CD14-positive monocyte (primary cell): ENCODE results near the gene CABP4. TPM values are rescaled to one million over a fixed set of nuclear protein-coding genes. Genes with fewer than 3 reads are reported as not detected.

ENCODE experiments used
- DNase-seq, 3 donors: peaks; one replicate each; pipeline ENCODE4 v3.0.0-alpha.2; 2011 to 2022
- H2AFZ ChIP-seq: 2 replicates; pipeline ENCODE4 v1.6.0; 2012; ENCODE audit warnings: mild to moderate bottlenecking, low read depth, low read length, inconsistent platforms; ENCODE audit not compliant: insufficient read depth, poor library complexity, severe bottlenecking
- H3K27ac ChIP-seq, 2 donors: 1 replicate in 1 of 2; 2 replicates in 1 of 2; pipeline ENCODE4 v1.5.1; 2012 to 2013; ENCODE audit warnings: low read length in 2 of 2, control low read depth in 1 of 2, inconsistent platforms in 1 of 2, low read depth in 1 of 2, mild to moderate bottlenecking in 1 of 2
- H3K27me3 ChIP-seq, 2 donors: one replicate each; pipeline versions ENCODE4 v1.6.0 to v1.6.1; 2011 to 2013; ENCODE audit warnings: low read length in 2 of 2; ENCODE audit not compliant: control insufficient read depth in 2 of 2, insufficient read depth in 2 of 2
- H3K36me3 ChIP-seq, 2 donors: replicated peaks in 1 of 2; 1 replicate in 1 of 2; 2 replicates in 1 of 2; pipeline versions ENCODE4 v1.5.1 to v1.6.1; 2012 to 2013; ENCODE audit warnings: low read length in 2 of 2, control low read depth in 1 of 2, inconsistent platforms in 1 of 2, mild to moderate bottlenecking in 1 of 2; ENCODE audit not compliant: insufficient read depth in 2 of 2, control insufficient read depth in 1 of 2
- H3K4me1 ChIP-seq, 2 donors: 1 replicate in 1 of 2; 2 replicates in 1 of 2; pipeline versions ENCODE4 v1.5.1 to v1.6.1; 2012 to 2013; ENCODE audit warnings: low read length in 2 of 2, control low read depth in 1 of 2, inconsistent platforms in 1 of 2, mild to moderate bottlenecking in 1 of 2, moderate library complexity in 1 of 2; ENCODE audit not compliant: insufficient read depth in 2 of 2, control insufficient read depth in 1 of 2
- H3K4me2 ChIP-seq: replicated peaks from 2 replicates; pipeline ENCODE3; 2012; ENCODE audit warnings: low read length, moderate library complexity, mild to moderate bottlenecking; ENCODE audit not compliant: poor library complexity, severe bottlenecking; ENCODE audit errors: extremely low read depth
- H3K4me3 ChIP-seq, 3 experiments: fragments of 200-600 bp in 1 of 3; sonication (generic) in 1 of 3; replicated peaks in 1 of 3; 1 replicate in 2 of 3; 2 replicates in 1 of 3; pipeline ENCODE4 v1.5.1; 2011 to 2013; ENCODE audit warnings: low read length in 3 of 3, mild to moderate bottlenecking in 3 of 3, control low read depth in 2 of 3, low read depth in 2 of 3, inconsistent platforms in 1 of 3, moderate library complexity in 1 of 3
- H3K79me2 ChIP-seq: 2 replicates; pipeline ENCODE4 v1.6.0; 2012; ENCODE audit warnings: mild to moderate bottlenecking, control low read depth, inconsistent platforms, low read length, moderate library complexity; ENCODE audit not compliant: insufficient read depth
- H3K9ac ChIP-seq: 2 replicates; pipeline ENCODE4 v1.6.0; 2017; ENCODE audit warnings: low read length, mild to moderate bottlenecking; ENCODE audit not compliant: insufficient read depth, poor library complexity, severe bottlenecking
- H3K9me3 ChIP-seq, 2 donors: replicated peaks in 1 of 2; 1 replicate in 1 of 2; 2 replicates in 1 of 2; pipeline versions ENCODE4 v1.5.1 to v1.6.1; 2012 to 2013; ENCODE audit warnings: low read length in 2 of 2, control low read depth in 1 of 2; ENCODE audit not compliant: control insufficient read depth in 1 of 2, insufficient read depth in 1 of 2
- H4K20me1 ChIP-seq: 2 replicates; pipeline ENCODE4 v1.6.0; 2012; ENCODE audit warnings: mild to moderate bottlenecking, low read length, control low read depth, moderate library complexity; ENCODE audit not compliant: insufficient read depth
- H3K27ac Mint-ChIP-seq, 7 donors: one replicate each; pipeline ENCODE4 v1.8.0; 2020; ENCODE audit warnings: mild to moderate bottlenecking in 7 of 7, mixed read lengths in 7 of 7, moderate library complexity in 6 of 7, inconsistent platforms in 2 of 7
- H3K27me3 Mint-ChIP-seq, 3 donors: one replicate each; pipeline ENCODE4 v1.8.0; 2021 to 2022; ENCODE audit warnings: low read depth in 3 of 3, mild to moderate bottlenecking in 3 of 3, mixed read lengths in 3 of 3, moderate library complexity in 3 of 3, inconsistent platforms in 1 of 3
- H3K36me3 Mint-ChIP-seq, 2 donors: one replicate each; pipeline ENCODE4 v1.8.0; 2020; ENCODE audit warnings: mixed read lengths in 2 of 2, inconsistent platforms in 1 of 2, mild to moderate bottlenecking in 1 of 2
- H3K4me1 Mint-ChIP-seq: one replicate; pipeline ENCODE4 v1.8.0; 2020; ENCODE audit warnings: mild to moderate bottlenecking, mixed read lengths
- H3K4me3 Mint-ChIP-seq, 2 donors: one replicate each; pipeline ENCODE4 v1.8.0; 2020; ENCODE audit warnings: mild to moderate bottlenecking in 2 of 2, mixed read lengths in 2 of 2, moderate library complexity in 1 of 2
- H3K9me3 Mint-ChIP-seq, 7 donors: one replicate each; pipeline ENCODE4 v1.8.0; 2020 to 2022; ENCODE audit warnings: mixed read lengths in 7 of 7, mild to moderate bottlenecking in 6 of 7, moderate library complexity in 6 of 7, inconsistent platforms in 2 of 7
- WGBS: methylation state at CpG from one replicate; pipeline ENCODE4 v1.1.5; 2013; ENCODE audit warnings: missing lambda C conversion rate; ENCODE audit not compliant: insufficient coverage; 5-methylcytosine and 5-hydroxymethylcytosine counted together
- intact Hi-C, 2 donors: fragments of 100-400 bp; cut with micrococcal nuclease; formaldehyde crosslinking; loops; one replicate each; pipeline versions ENCODE4 v1.15.0 to v1.15.1; 2023
- polyA plus RNA-seq, 3 donors: library from polyadenylated mRNA; depleted of rRNA in 1 of 3; unstranded in 2 of 3; stranded (reverse) in 1 of 3; fragments of 300-500 nt in 2 of 3; fragments of >200 nt in 1 of 3; fragmentation: Illumina TruSeq in 2 of 3; gene quantifications; 1 replicate in 2 of 3; 2 replicates in 1 of 3; pipeline ENCODE4 v1.2.3, GENCODE V29; 2012 to 2021
- TF ChIP-seq, protein P1 (sequence below): fragments of 200-600 bp; IDR thresholded peaks from one replicate; pipeline ENCODE4 v1.8.0; 2022; ENCODE audit warnings: antibody characterized with exemption, mild to moderate bottlenecking

Gene CABP4
- polyA plus RNA-seq, 3 donors = 0.28 to 1.7 TPM; not detected in 1

DNA sequence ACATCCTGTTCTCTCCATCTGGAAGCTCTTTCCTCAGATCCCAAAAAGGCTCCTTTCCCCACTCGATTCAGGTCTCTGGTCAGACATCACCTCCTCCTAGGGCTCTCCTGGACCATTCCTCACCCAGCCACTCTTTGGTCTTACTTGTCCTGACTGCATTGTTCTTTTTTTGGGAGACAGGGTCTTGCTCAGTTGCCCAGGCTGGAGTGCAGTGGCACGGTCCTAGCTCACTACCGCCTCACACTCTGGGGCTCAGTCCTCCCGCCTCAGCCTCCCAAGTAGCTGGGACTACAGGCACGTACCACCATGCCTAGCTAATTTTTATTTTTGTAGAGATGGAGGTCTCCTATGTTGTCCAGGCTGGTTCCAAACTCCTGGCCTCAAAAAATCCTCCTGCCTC, 9.6 kb upstream of the CABP4 start:
- Mint-ChIP-seq H3K36me3 (peaks cover 18 to 21% of the 10 kb centered on the region in 2 donors), H3K27me3 (peaks cover 3 to 4% (median 3%) of the 10 kb centered on the region in 3 donors), H3K4me1 (peaks cover 58% of the 10 kb centered on the region), H3K27ac (peak overlapping the region in 1 of 7 donors; percentile 78), H3K4me3 (peak overlapping the region in 1 of 2 donors; percentile 8), H3K9me3 (no peaks in the 10 kb centered on the region)
- Histone ChIP-seq H3K79me2 (no peaks in the 10 kb centered on the region), H3K27me3 (no peaks in the 10 kb centered on the region), H3K9ac (no peak overlapping the region), H3K27ac (no peak overlapping the region), H3K4me2 (no peak overlapping the region), H3K36me3 (peaks cover under 1 to 15% of the 10 kb centered on the region in 2 donors), H3K4me1 (peaks cover 44 to 67% of the 10 kb centered on the region in 2 donors), H4K20me1 (peaks cover 23% of the 10 kb centered on the region), H3K9me3 (no peaks in the 10 kb centered on the region), H2AFZ (no peak overlapping the region), H3K4me3 (no peak overlapping the region)
- TF ChIP-seq, protein P1, sequence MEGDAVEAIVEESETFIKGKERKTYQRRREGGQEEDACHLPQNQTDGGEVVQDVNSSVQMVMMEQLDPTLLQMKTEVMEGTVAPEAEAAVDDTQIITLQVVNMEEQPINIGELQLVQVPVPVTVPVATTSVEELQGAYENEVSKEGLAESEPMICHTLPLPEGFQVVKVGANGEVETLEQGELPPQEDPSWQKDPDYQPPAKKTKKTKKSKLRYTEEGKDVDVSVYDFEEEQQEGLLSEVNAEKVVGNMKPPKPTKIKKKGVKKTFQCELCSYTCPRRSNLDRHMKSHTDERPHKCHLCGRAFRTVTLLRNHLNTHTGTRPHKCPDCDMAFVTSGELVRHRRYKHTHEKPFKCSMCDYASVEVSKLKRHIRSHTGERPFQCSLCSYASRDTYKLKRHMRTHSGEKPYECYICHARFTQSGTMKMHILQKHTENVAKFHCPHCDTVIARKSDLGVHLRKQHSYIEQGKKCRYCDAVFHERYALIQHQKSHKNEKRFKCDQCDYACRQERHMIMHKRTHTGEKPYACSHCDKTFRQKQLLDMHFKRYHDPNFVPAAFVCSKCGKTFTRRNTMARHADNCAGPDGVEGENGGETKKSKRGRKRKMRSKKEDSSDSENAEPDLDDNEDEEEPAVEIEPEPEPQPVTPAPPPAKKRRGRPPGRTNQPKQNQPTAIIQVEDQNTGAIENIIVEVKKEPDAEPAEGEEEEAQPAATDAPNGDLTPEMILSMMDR = no peak
- intact Hi-C loops = no loop called here
- no peak for DNase-seq
- whole genome bisulfite sequencing = 100% methylated on average over 3 of the region's 5 CpGs

DNA sequence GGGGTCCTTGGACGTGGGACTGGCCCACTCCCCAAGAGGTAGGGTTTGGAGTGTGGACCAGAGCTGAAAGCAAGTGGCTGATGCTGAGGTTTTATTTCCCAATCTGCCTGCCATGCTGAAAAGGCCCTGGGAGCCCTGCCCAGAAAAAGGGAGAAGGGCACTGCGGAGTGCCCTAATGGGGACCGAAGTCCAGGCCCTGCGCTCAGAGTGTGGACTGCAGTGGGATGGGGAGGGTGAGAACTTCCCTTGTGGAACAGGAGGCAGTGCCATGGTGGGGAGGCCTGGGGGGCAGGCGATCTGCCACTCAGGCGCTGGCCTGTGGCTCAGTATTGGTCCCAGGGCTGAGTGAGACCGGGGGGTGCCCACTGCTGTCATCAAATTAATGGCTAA, 6.9 kb upstream of the CABP4 start:
- Histone ChIP-seq H3K4me1 (peaks cover 38 to 56% of the 10 kb centered on the region in 2 donors), H3K79me2 (no peaks in the 10 kb centered on the region), H3K4me2 (no peak overlapping the region), H3K27me3 (no peaks in the 10 kb centered on the region), H3K9ac (no peak overlapping the region), H3K4me3 (no peak overlapping the region), H3K27ac (no peak overlapping the region), H4K20me1 (no peaks in the 10 kb centered on the region), H3K36me3 (no peaks in the 10 kb centered on the region), H3K9me3 (no peaks in the 10 kb centered on the region), H2AFZ (no peak overlapping the region)
- TF ChIP-seq, protein P1 = no peak
- WGBS = 96% methylated on average over 5 of the region's 7 CpGs
- H3K27ac Mint-ChIP-seq = no peak overlapping the region
- peaks cover 3% of the 10 kb centered on the region in 2 donors for H3K36me3 Mint-ChIP-seq
- DNase-seq = no peak
- H3K27me3 Mint-ChIP-seq = peaks cover 3 to 4% (median 3%) of the 10 kb centered on the region in 3 donors
- intact Hi-C loops = no loop called here
- no peaks in the 10 kb centered on the region for H3K9me3 Mint-ChIP-seq
- H3K4me3 Mint-ChIP-seq = no peak overlapping the region
- H3K4me1 Mint-ChIP-seq = peaks cover 41% of the 10 kb centered on the region
